NOMO-1 treated with DMSO at 0.1 percent for 48 hours (cell line): Measurements from ENCODE around the gene CYP27C1.
"Not testable (repeated sequence)": the region's sequence is repeated elsewhere in the genome, so short reads cannot be mapped to it uniquely, and the experiment has no call there.

ENCODE experiments used
- DNase-seq: peaks from one replicate; lab custom pipeline; 2025; ENCODE audit not compliant: unreplicated experiment; lab: John Stamatoyannopoulos, UW

CYP27C1 gene

GRCh38 chr2:127224135-127224534 lies 4.0 kb upstream of the CYP27C1 start:
- not testable (repeated sequence) for DNase-seq

- DNase-seq: no peak
Observed at GRCh38 chr2:127220768-127221527, 849 bp upstream of the CYP27C1 start.

- DNase-seq: no peak
Observed at GRCh38 chr2:127219171-127220070, 678 bp downstream of the CYP27C1 start.

GRCh38 chr2:127218812-127219170 lies 1.3 kb downstream of the CYP27C1 start:
- no peak for DNase-seq

GRCh38 chr2:127217470-127218325 lies 2.4 kb downstream of the CYP27C1 start:
- DNase-seq: no peak

GRCh38 chr2:127216593-127216992 lies 3.5 kb downstream of the CYP27C1 start:
- DNase-seq: no peak

GRCh38 chr2:127216095-127216494 lies 4.0 kb downstream of the CYP27C1 start:
- no peak for DNase-seq

GRCh38 chr2:127214201-127214600 lies 5.9 kb downstream of the CYP27C1 start:
- DNase-seq: not testable (repeated sequence)

GRCh38 chr2:127208313-127208712 lies 11.8 kb downstream of the CYP27C1 start:
- no peak for DNase-seq

- DNase-seq: no peak
Observed at GRCh38 chr2:127205218-127206125, 14.6 kb downstream of the CYP27C1 start.

- no peak for DNase-seq
Observed at GRCh38 chr2:127201452-127201851, 18.6 kb downstream of the CYP27C1 start.

GRCh38 chr2:127200962-127201361 lies 19.1 kb downstream of the CYP27C1 start:
- DNase-seq: no peak

GRCh38 chr2:127199223-127199622 lies 20.9 kb downstream of the CYP27C1 start:
- no peak for DNase-seq

- peak; percentile 45 for DNase-seq
Observed at GRCh38 chr2:127197475-127198385, 22.4 kb downstream of the CYP27C1 start.

GRCh38 chr2:127196998-127197397 lies 23.1 kb downstream of the CYP27C1 start:
- peak; percentile 30 for DNase-seq

GRCh38 chr2:127196549-127196948 lies 23.6 kb downstream of the CYP27C1 start:
- DNase-seq: no peak

GRCh38 chr2:127195140-127196074 lies 24.7 kb downstream of the CYP27C1 start:
- no peak for DNase-seq

GRCh38 chr2:127194447-127194846 lies 25.7 kb downstream of the CYP27C1 start:
- DNase-seq: no peak
